ENCODE results near the gene GAS7. TPM values are rescaled to one million over a fixed set of nuclear protein-coding genes. Genes with fewer than 3 reads are reported as not detected.

The GAS7 gene
- total RNA-seq, 2 donors from 2014 or later, result 10.3 to 144 TPM

GRCh38 chr17:9937901-9938300, 260.5 kb downstream of the GAS7 start:
- Histone ChIP-seq H3K36me3 (no peaks in the 10 kb centered on the region), H3K4me3 (no peak overlapping the region), H3K27ac (peak overlapping the region; percentile 41 to 48), H3K27me3 (replicated peaks; ENCODE audit: insufficient read depth) (no peaks in the 10 kb centered on the region), H3K4me1 (replicated peaks) (no peaks in the 10 kb centered on the region), H3K9me3 (no peaks in the 10 kb centered on the region)
- 97% methylated on average over 9 of the region's 9 CpGs for WGBS
- TF ChIP-seq CTCF (IDR thresholded peaks at IDR 0.05), result no peak
- no peak for TF ChIP-seq POLR2AphosphoS5 (IDR thresholded peaks at IDR 0.05)
- TF ChIP-seq POLR2A (IDR thresholded peaks at IDR 0.05), result no peak
- intact Hi-C loops (cut with DNase I), result no loop called here
- DNase-seq (ENCODE audit: low spot score), result no peak

- Histone ChIP-seq H3K9me3 (no peaks in the 10 kb centered on the region), H3K27ac (peak overlapping the region; percentile 41 to 48), H3K27me3 (replicated peaks; ENCODE audit: insufficient read depth) (no peaks in the 10 kb centered on the region), H3K4me1 (replicated peaks) (no peaks in the 10 kb centered on the region), H3K4me3 (no peak overlapping the region), H3K36me3 (no peaks in the 10 kb centered on the region)
- no peak for TF ChIP-seq CTCF (IDR thresholded peaks at IDR 0.05)
- peak; percentile 69 for TF ChIP-seq POLR2AphosphoS5 (IDR thresholded peaks at IDR 0.05)
- intact Hi-C loops (cut with DNase I), result no loop called here
- 53% methylated on average over 13 of the region's 13 CpGs for WGBS
- DNase-seq (ENCODE audit: low spot score), result peak; percentile 73
These were observed 261.1 kb downstream of the GAS7 start for GRCh38 chr17:9937241-9937761.

- no peak for DNase-seq (ENCODE audit: low spot score)
- intact Hi-C loops (cut with DNase I), result no loop called here
- WGBS, result 86% methylated on average over 3 of the region's 3 CpGs
- TF ChIP-seq POLR2A (IDR thresholded peaks at IDR 0.05) (no peak), POLR2AphosphoS5 (IDR thresholded peaks at IDR 0.05) (no peak), CTCF (IDR thresholded peaks at IDR 0.05) (no peak)
- no peaks in the 10 kb centered on the region for H3K36me3 ChIP-seq
- no peaks in the 10 kb centered on the region for H3K4me1 ChIP-seq (replicated peaks)
- no peaks in the 10 kb centered on the region for H3K9me3 ChIP-seq
- no peak overlapping the region for H3K4me3 ChIP-seq
- no peaks in the 10 kb centered on the region for H3K27me3 ChIP-seq (replicated peaks; ENCODE audit: insufficient read depth)
- H3K27ac ChIP-seq, result no peak overlapping the region
These were observed 262.3 kb downstream of the GAS7 start for GRCh38 chr17:9936095-9936494.

- Histone ChIP-seq H3K27ac (no peak overlapping the region), H3K27me3 (replicated peaks; ENCODE audit: insufficient read depth) (no peaks in the 10 kb centered on the region), H3K4me1 (replicated peaks) (no peaks in the 10 kb centered on the region), H3K9me3 (no peaks in the 10 kb centered on the region), H3K4me3 (no peak overlapping the region), H3K36me3 (no peaks in the 10 kb centered on the region)
- DNase-seq (ENCODE audit: low spot score), result no peak
- TF ChIP-seq POLR2A (IDR thresholded peaks at IDR 0.05) (no peak), POLR2AphosphoS5 (IDR thresholded peaks at IDR 0.05) (no peak), CTCF (IDR thresholded peaks at IDR 0.05) (no peak)
- WGBS, result 70% methylated on average over 6 of the region's 6 CpGs
- intact Hi-C loops (cut with DNase I), result no loop called here
These were observed 263.0 kb downstream of the GAS7 start for GRCh38 chr17:9935408-9935807.

GRCh38 chr17:9934331-9934730, 264.1 kb downstream of the GAS7 start:
- no peak overlapping the region for H3K4me3 ChIP-seq
- DNase-seq (ENCODE audit: low spot score), result no peak
- intact Hi-C loops (cut with DNase I), result no loop called here
- no peaks in the 10 kb centered on the region for H3K36me3 ChIP-seq
- no peak overlapping the region for H3K27ac ChIP-seq
- no peaks in the 10 kb centered on the region for H3K4me1 ChIP-seq (replicated peaks)
- 82% methylated on average over 7 of the region's 7 CpGs for WGBS
- no peaks in the 10 kb centered on the region for H3K27me3 ChIP-seq (replicated peaks; ENCODE audit: insufficient read depth)
- H3K9me3 ChIP-seq, result no peaks in the 10 kb centered on the region
- no peak for TF ChIP-seq POLR2AphosphoS5 (IDR thresholded peaks at IDR 0.05)
- TF ChIP-seq POLR2A (IDR thresholded peaks at IDR 0.05), result no peak
- no peak for TF ChIP-seq CTCF (IDR thresholded peaks at IDR 0.05)

Measured in prostate gland (tissue), 2 donors.